SK-N-SH treated with all-trans-retinoic acid at 6 μM for 48 hours (cell line): Measurements from ENCODE around the gene ACOT7.

Experiments
- ATAC-seq: fragments of 200-7000 bp; cut with Tn5 transposase; 3 replicates; pipeline ENCODE4 v1.9.1; 2020; ENCODE audit warnings: mild to moderate bottlenecking, moderate library complexity
- BACH2 ChIP-seq: fragments of 250-450 bp; sonication (Bioruptor Pico); IDR thresholded peaks from 2 replicates; pipeline ENCODE4 v1.9.0; 2021; ENCODE audit warnings: mild to moderate bottlenecking, borderline replicate concordance
- CREB5 ChIP-seq: fragments of 250-450 bp; sonication (Bioruptor Pico); IDR thresholded peaks from 2 replicates; pipeline ENCODE4 v1.5.1; 2020; ENCODE audit warnings: low read depth, mild to moderate bottlenecking, moderate library complexity
- CSDC2 ChIP-seq: fragments of 250-450 bp; sonication (Bioruptor Pico); IDR thresholded peaks from 2 replicates; pipeline ENCODE4 v1.5.0; 2020; ENCODE audit warnings: mild to moderate bottlenecking, moderate library complexity
- ESRRG ChIP-seq: fragments of 250-450 bp; sonication (Bioruptor Pico); IDR thresholded peaks from 2 replicates; pipeline ENCODE4 v1.6.1; 2021; ENCODE audit warnings: mild to moderate bottlenecking
- GLIS3 ChIP-seq: fragments of 250-450 bp; sonication (Bioruptor Pico); IDR thresholded peaks from 2 replicates; pipeline ENCODE4 v1.5.0; 2020; ENCODE audit warnings: mild to moderate bottlenecking, moderate library complexity
- ISL1 ChIP-seq: fragments of 250-450 bp; sonication (Bioruptor Pico); IDR thresholded peaks from 2 replicates; pipeline ENCODE4 v2.1.2; 2022; ENCODE audit warnings: mild to moderate bottlenecking, moderate library complexity
- OSR1 ChIP-seq: fragments of 250-450 bp; sonication (Bioruptor Pico); IDR thresholded peaks from 2 replicates; pipeline ENCODE4 v1.8.0; 2022; ENCODE audit warnings: moderate library complexity, mild to moderate bottlenecking, inconsistent platforms
- PPARA ChIP-seq: fragments of 250-450 bp; sonication (Bioruptor Pico); IDR thresholded peaks from 2 replicates; pipeline ENCODE4 v1.5.0; 2020; ENCODE audit warnings: mild to moderate bottlenecking, borderline replicate concordance
- RARB ChIP-seq: fragments of 250-450 bp; sonication (Bioruptor Pico); IDR thresholded peaks from 2 replicates; pipeline ENCODE4 v1.8.0; 2021; ENCODE audit warnings: mild to moderate bottlenecking, moderate library complexity
- SNAI2 ChIP-seq: fragments of 250-450 bp; sonication (Bioruptor Pico); IDR thresholded peaks from 2 replicates; pipeline ENCODE4 v1.5.0; 2020; ENCODE audit warnings: mild to moderate bottlenecking, moderate library complexity
- TCF4 ChIP-seq: fragments of 250-450 bp; sonication (Bioruptor Pico); IDR thresholded peaks from 2 replicates; pipeline ENCODE4 v1.8.0; 2021; ENCODE audit warnings: mild to moderate bottlenecking, moderate library complexity, borderline replicate concordance
- TOX ChIP-seq: fragments of 250-450 bp; sonication (Bioruptor Pico); IDR thresholded peaks from 2 replicates; pipeline ENCODE4 v1.8.0; 2021; ENCODE audit warnings: mild to moderate bottlenecking, moderate library complexity, borderline replicate concordance
- ZC3H10 ChIP-seq: fragments of 250-450 bp; sonication (Bioruptor Pico); IDR thresholded peaks from 2 replicates; pipeline ENCODE4 v1.5.1; 2021; ENCODE audit warnings: mild to moderate bottlenecking, moderate library complexity
- ZFP3 ChIP-seq: fragments of 250-450 bp; sonication (Bioruptor Pico); IDR thresholded peaks from 2 replicates; pipeline ENCODE4 v1.5.0; 2020; ENCODE audit warnings: mild to moderate bottlenecking, moderate library complexity
- ZFP30 ChIP-seq: fragments of 450-650 bp; formaldehyde crosslinking; IDR thresholded peaks from 2 replicates; pipeline ENCODE4 v1.5.0; 2022; ENCODE audit warnings: mild to moderate bottlenecking, moderate library complexity
- ZNF565 ChIP-seq: fragments of 450-650 bp; formaldehyde crosslinking; conservative IDR thresholded peaks from 2 replicates; pipeline ENCODE4 v1.5.0; 2020; ENCODE audit warnings: low read depth, mild to moderate bottlenecking, moderate library complexity
- ZNF70 ChIP-seq: fragments of 450-650 bp; formaldehyde crosslinking; IDR thresholded peaks from 2 replicates; pipeline ENCODE4 v1.5.0; 2020; ENCODE audit warnings: mild to moderate bottlenecking, moderate library complexity
- ZNF8 ChIP-seq: fragments of 450-650 bp; formaldehyde crosslinking; IDR thresholded peaks from 2 replicates; pipeline ENCODE4 v1.5.0; 2020; ENCODE audit warnings: mild to moderate bottlenecking, moderate library complexity
- TF ChIP-seq, protein P1 (sequence below): fragments of 250-450 bp; sonication (Bioruptor Pico); IDR thresholded peaks from 2 replicates; pipeline ENCODE4 v1.5.1; 2021; ENCODE audit warnings: mild to moderate bottlenecking, moderate library complexity
- TF ChIP-seq, protein P2 (sequence below): fragments of 250-450 bp; sonication (Bioruptor Pico); IDR thresholded peaks from 2 replicates; pipeline ENCODE4 v1.8.0; 2021; ENCODE audit warnings: low read depth, mild to moderate bottlenecking, moderate library complexity, borderline replicate concordance
- TF ChIP-seq, protein P3 (sequence below): fragments of 250-450 bp; sonication (Bioruptor Pico); IDR thresholded peaks from 2 replicates; pipeline ENCODE4 v1.5.0; 2020; ENCODE audit warnings: mild to moderate bottlenecking, moderate library complexity
- TF ChIP-seq, protein P4 (sequence below): fragments of 250-450 bp; sonication (Bioruptor Pico); IDR thresholded peaks from 2 replicates; pipeline ENCODE4 v1.8.0; 2020; ENCODE audit warnings: mild to moderate bottlenecking, moderate library complexity, borderline replicate concordance

The ACOT7 gene

DNA sequence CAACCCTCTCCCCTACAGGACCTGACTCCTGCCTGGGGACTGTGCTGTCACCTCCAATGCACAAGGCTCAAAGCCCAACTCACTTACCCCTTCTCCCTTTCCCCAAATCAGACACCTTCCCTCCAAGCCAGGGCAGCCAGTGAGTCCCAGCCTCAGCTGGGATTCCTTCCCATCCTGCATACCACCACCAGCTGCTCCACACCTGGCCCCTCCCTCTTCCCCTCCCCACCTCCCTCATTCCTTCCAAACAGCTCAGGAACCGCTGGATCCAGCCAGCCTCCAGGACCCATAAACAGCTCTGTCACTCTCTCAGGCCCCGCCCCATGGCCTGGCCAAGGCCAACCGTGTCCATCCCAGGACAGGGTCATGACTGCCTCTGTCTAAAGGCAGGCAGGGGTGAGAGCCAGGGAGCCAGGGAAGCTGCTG is 41.4 kb downstream of the ACOT7 start:
- no peak for ATAC-seq
- TF ChIP-seq CSDC2 (no peak), ZFP30 (no peak), ZC3H10 (CRISPR knock-in tag) (no peak), CREB5 (CRISPR knock-in tag) (no peak), TCF4 (CRISPR knock-in tag) (no peak), ISL1 (CRISPR knock-in tag) (no peak), BACH2 (CRISPR knock-in tag) (no peak), TOX (CRISPR knock-in tag) (no peak), GLIS3 (CRISPR knock-in tag) (no peak), SNAI2 (CRISPR knock-in tag) (no peak), ESRRG (CRISPR knock-in tag) (no peak), ZNF8 (CRISPR knock-in tag) (no peak), RARB (CRISPR knock-in tag) (no peak), ZNF565 (CRISPR knock-in tag) (no peak), ZNF70 (CRISPR knock-in tag) (no peak), OSR1 (CRISPR knock-in tag) (no peak)
- TF ChIP-seq, protein P1, sequence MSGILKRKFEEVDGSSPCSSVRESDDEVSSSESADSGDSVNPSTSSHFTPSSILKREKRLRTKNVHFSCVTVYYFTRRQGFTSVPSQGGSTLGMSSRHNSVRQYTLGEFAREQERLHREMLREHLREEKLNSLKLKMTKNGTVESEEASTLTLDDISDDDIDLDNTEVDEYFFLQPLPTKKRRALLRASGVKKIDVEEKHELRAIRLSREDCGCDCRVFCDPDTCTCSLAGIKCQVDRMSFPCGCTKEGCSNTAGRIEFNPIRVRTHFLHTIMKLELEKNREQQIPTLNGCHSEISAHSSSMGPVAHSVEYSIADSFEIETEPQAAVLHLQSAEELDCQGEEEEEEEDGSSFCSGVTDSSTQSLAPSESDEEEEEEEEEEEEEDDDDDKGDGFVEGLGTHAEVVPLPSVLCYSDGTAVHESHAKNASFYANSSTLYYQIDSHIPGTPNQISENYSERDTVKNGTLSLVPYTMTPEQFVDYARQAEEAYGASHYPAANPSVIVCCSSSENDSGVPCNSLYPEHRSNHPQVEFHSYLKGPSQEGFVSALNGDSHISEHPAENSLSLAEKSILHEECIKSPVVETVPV (CRISPR knock-in tag), result no peak
- TF ChIP-seq, protein P2, sequence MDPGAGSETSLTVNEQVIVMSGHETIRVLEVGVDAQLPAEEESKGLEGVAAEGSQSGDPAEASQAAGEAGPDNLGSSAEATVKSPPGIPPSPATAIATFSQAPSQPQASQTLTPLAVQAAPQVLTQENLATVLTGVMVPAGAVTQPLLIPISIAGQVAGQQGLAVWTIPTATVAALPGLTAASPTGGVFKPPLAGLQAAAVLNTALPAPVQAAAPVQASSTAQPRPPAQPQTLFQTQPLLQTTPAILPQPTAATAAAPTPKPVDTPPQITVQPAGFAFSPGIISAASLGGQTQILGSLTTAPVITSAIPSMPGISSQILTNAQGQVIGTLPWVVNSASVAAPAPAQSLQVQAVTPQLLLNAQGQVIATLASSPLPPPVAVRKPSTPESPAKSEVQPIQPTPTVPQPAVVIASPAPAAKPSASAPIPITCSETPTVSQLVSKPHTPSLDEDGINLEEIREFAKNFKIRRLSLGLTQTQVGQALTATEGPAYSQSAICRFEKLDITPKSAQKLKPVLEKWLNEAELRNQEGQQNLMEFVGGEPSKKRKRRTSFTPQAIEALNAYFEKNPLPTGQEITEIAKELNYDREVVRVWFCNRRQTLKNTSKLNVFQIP (CRISPR knock-in tag), result no peak

DNA sequence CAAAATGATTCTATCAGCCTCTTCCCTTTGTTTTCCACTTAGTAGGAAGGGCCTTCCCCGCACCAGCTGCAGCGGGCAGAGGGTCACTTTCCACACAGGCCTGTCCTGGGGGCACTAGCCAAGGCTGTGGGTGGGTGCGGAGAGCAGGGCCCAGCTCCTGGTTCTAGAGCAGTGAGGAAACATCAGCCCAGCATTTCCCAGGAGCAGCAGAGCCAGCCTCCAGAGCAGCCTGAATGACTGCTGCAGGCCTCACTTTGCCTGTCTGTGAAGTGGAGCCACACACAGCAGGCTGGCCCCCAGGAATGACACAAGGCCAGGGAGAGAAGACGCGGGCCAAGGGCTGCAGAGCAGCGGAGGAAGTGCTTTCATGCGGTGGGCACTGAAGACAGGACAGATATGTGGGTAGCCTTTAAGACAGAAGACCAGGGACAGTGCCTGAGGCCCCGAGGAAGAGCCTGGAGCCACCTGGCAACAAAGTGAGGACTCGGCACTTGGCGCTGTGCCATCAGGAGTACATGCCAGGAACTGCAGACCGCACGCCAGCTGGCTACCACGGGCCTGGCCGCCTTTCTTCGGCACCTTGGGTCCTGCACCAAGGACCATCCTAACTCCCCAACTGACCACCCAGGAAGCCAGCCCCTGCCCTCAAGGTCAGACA is 42.0 kb downstream of the ACOT7 start:
- TF ChIP-seq ZNF565 (CRISPR knock-in tag) (no peak), ESRRG (CRISPR knock-in tag) (no peak), ISL1 (CRISPR knock-in tag) (no peak), ZC3H10 (CRISPR knock-in tag) (no peak), OSR1 (CRISPR knock-in tag) (no peak), BACH2 (CRISPR knock-in tag) (no peak), SNAI2 (CRISPR knock-in tag) (no peak), ZNF70 (CRISPR knock-in tag) (no peak), ZFP30 (no peak), TOX (CRISPR knock-in tag) (no peak), TCF4 (CRISPR knock-in tag) (no peak), RARB (CRISPR knock-in tag) (no peak), PPARA (CRISPR knock-in tag) (no peak), ZFP3 (CRISPR knock-in tag) (no peak), ZNF8 (CRISPR knock-in tag) (no peak)
- TF ChIP-seq, protein P1 (CRISPR knock-in tag), result no peak
- TF ChIP-seq, protein P3, sequence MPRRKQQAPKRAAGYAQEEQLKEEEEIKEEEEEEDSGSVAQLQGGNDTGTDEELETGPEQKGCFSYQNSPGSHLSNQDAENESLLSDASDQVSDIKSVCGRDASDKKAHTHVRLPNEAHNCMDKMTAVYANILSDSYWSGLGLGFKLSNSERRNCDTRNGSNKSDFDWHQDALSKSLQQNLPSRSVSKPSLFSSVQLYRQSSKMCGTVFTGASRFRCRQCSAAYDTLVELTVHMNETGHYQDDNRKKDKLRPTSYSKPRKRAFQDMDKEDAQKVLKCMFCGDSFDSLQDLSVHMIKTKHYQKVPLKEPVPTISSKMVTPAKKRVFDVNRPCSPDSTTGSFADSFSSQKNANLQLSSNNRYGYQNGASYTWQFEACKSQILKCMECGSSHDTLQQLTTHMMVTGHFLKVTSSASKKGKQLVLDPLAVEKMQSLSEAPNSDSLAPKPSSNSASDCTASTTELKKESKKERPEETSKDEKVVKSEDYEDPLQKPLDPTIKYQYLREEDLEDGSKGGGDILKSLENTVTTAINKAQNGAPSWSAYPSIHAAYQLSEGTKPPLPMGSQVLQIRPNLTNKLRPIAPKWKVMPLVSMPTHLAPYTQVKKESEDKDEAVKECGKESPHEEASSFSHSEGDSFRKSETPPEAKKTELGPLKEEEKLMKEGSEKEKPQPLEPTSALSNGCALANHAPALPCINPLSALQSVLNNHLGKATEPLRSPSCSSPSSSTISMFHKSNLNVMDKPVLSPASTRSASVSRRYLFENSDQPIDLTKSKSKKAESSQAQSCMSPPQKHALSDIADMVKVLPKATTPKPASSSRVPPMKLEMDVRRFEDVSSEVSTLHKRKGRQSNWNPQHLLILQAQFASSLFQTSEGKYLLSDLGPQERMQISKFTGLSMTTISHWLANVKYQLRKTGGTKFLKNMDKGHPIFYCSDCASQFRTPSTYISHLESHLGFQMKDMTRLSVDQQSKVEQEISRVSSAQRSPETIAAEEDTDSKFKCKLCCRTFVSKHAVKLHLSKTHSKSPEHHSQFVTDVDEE (CRISPR knock-in tag), result no peak
- TF ChIP-seq, protein P2 (CRISPR knock-in tag), result no peak
- TF ChIP-seq, protein P4, sequence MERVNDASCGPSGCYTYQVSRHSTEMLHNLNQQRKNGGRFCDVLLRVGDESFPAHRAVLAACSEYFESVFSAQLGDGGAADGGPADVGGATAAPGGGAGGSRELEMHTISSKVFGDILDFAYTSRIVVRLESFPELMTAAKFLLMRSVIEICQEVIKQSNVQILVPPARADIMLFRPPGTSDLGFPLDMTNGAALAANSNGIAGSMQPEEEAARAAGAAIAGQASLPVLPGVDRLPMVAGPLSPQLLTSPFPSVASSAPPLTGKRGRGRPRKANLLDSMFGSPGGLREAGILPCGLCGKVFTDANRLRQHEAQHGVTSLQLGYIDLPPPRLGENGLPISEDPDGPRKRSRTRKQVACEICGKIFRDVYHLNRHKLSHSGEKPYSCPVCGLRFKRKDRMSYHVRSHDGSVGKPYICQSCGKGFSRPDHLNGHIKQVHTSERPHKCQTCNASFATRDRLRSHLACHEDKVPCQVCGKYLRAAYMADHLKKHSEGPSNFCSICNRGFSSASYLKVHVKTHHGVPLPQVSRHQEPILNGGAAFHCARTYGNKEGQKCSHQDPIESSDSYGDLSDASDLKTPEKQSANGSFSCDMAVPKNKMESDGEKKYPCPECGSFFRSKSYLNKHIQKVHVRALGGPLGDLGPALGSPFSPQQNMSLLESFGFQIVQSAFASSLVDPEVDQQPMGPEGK (CRISPR knock-in tag), result no peak
- no peak for ATAC-seq
